K562 (cell line): ENCODE data around the gene TPX2. TPM values are rescaled to one million over a fixed set of nuclear protein-coding genes. Genes with fewer than 3 reads are reported as not detected.

ENCODE experiments used
- ATAC-seq: fragments of 200-7000 bp; cut with Tn5 transposase; 3 replicates; pipeline ENCODE4 v1.9.1; 2020; ENCODE audit warnings: moderate library complexity
- BruUV-seq: library from RNA; stranded (reverse); fragments of 400-500 nt; replicated peaks from 2 replicates; lab custom pipeline; 2021; lab: Mats Ljungman, UMichigan
- CTCF ChIA-PET: fragments of 300-600 bp; formaldehyde crosslinking; extraction: SDS; loops from one replicate; lab custom pipeline; 2021; ENCODE audit warnings: low intra/inter-chr PET ratio; lab: Yijun Ruan, JAX
- POLR2A ChIA-PET: fragments of 300-600, 350-650 bp; sonication (Branson Sonifier 250); formaldehyde crosslinking; extraction: SDS; loops from one replicate; lab custom pipeline; 2021; ENCODE audit warnings: antibody characterized with exemption, inconsistent platforms; lab: Yijun Ruan, JAX
- DNase-seq, 4 experiments: peaks; one replicate each; pipeline versions ENCODE4 v3.0.0 to v3.0.0-alpha.2; 2011 to 2018; ENCODE audit warnings: low spot score in 3 of 4, mixed read lengths in 3 of 4; ENCODE audit errors: extremely low read depth in 1 of 4
- FAIRE-seq: peaks from 2 replicates; lab custom pipeline; 2011; peaks lifted over from hg19 to GRCh38; lab: Jason Lieb, UNC
- H2AFZ ChIP-seq: 2 replicates; pipeline ENCODE4 v1.6.0; 2011; ENCODE audit warnings: low read depth, low read length, control low read depth, inconsistent platforms
- H3K27ac ChIP-seq: fragments of 200-600 bp; 3 replicates; pipeline ENCODE4 v1.8.0; 2011; ENCODE audit warnings: low read depth, mild to moderate bottlenecking, control low read depth, inconsistent platforms, low read length, moderate library complexity, mixed read lengths; ENCODE audit errors: extremely low read depth
- H3K27me3 ChIP-seq, 2 experiments: fragments of 300-600 bp in 1 of 2; 2 replicates in 1 of 2; 3 replicates in 1 of 2; pipeline versions ENCODE4 v1.6.0 to v1.8.0; 2011; ENCODE audit warnings: inconsistent platforms in 2 of 2, low read length in 2 of 2, mild to moderate bottlenecking in 1 of 2, mixed read lengths in 1 of 2, moderate library complexity in 1 of 2; ENCODE audit not compliant: control insufficient read depth in 2 of 2, insufficient read depth in 2 of 2
- H3K36me3 ChIP-seq: fragments of 300-600 bp; 3 replicates; pipeline ENCODE4 v1.8.0; 2011; ENCODE audit warnings: mild to moderate bottlenecking, low read length, inconsistent platforms; ENCODE audit not compliant: control insufficient read depth, insufficient read depth
- H3K4me1 ChIP-seq, 2 experiments: fragments of 200-600 bp in 1 of 2; replicated peaks in 1 of 2; 2 replicates in 1 of 2; 3 replicates in 1 of 2; pipeline versions ENCODE4 v1.5.1 to v1.8.0; 2011; ENCODE audit warnings: inconsistent platforms in 2 of 2, low read length in 2 of 2, mild to moderate bottlenecking in 1 of 2, mixed read lengths in 1 of 2, moderate library complexity in 1 of 2; ENCODE audit not compliant: control insufficient read depth in 2 of 2, insufficient read depth in 2 of 2
- H3K4me2 ChIP-seq: 2 replicates; pipeline ENCODE4 v1.6.1; 2011; ENCODE audit warnings: low read length, control low read depth, inconsistent platforms, mixed read lengths; ENCODE audit not compliant: insufficient read depth
- H3K4me3 ChIP-seq: fragments of 200-600 bp; sonication (generic), shearing (Covaris generic); 2 replicates; pipeline ENCODE4 v1.5.1; 2016; ENCODE audit warnings: control low read depth, inconsistent platforms
- H3K79me2 ChIP-seq: fragments of 200-600 bp; 3 replicates; pipeline ENCODE4 v1.8.0; 2011; ENCODE audit warnings: low read length, inconsistent platforms; ENCODE audit not compliant: control insufficient read depth, insufficient read depth
- H3K9ac ChIP-seq, 2 experiments: 2 replicates each; pipeline versions ENCODE4 v1.6.0 to v1.6.1; 2011; ENCODE audit warnings: low read depth in 2 of 2, low read length in 2 of 2, control low read depth in 1 of 2, inconsistent platforms in 1 of 2, mild to moderate bottlenecking in 1 of 2, mixed read lengths in 1 of 2; ENCODE audit not compliant: insufficient read depth in 1 of 2
- H3K9me1 ChIP-seq: one replicate; pipeline ENCODE4 v1.6.0; 2011; ENCODE audit warnings: inconsistent platforms, mild to moderate bottlenecking, low read length, moderate library complexity; ENCODE audit not compliant: control insufficient read depth, insufficient read depth
- H3K9me3 ChIP-seq: replicated peaks from 2 replicates; pipeline ENCODE4 v1.5.1; 2011; ENCODE audit warnings: low read depth, low read length, inconsistent platforms; ENCODE audit not compliant: control insufficient read depth, insufficient read depth
- H4K20me1 ChIP-seq: replicated peaks from 2 replicates; pipeline ENCODE4 v1.6.1; 2011; ENCODE audit warnings: low read length, inconsistent platforms, mixed read lengths; ENCODE audit not compliant: control insufficient read depth, insufficient read depth
- BCOR ChIP-seq: fragments of 450-650 bp; IDR thresholded peaks from 2 replicates; pipeline ENCODE4 v1.6.1; 2016
- COPS2 ChIP-seq: fragments of 450-650 bp; conservative IDR thresholded peaks from 2 replicates; pipeline ENCODE4 v1.6.1; 2016; ENCODE audit warnings: mild to moderate bottlenecking, moderate library complexity
- CSDE1 ChIP-seq, 2 experiments: fragments of 450-650 bp; IDR thresholded peaks; 2 replicates each; pipeline ENCODE4 v1.6.1; 2016; ENCODE audit warnings: mild to moderate bottlenecking in 1 of 2
- DPF2 ChIP-seq: fragments of 450-650 bp; IDR thresholded peaks from 2 replicates; pipeline ENCODE4 v1.6.1; 2016
- ETV5 ChIP-seq: sonication (generic); formaldehyde crosslinking; IDR thresholded peaks from 2 replicates; pipeline ENCODE4 v1.4.0; 2020; ENCODE audit warnings: low read depth, mild to moderate bottlenecking, missing genetic modification reagents
- FOXA1 ChIP-seq: fragments of 450-650 bp; IDR thresholded peaks from 2 replicates; pipeline ENCODE4 v1.6.1; 2016; ENCODE audit warnings: mild to moderate bottlenecking, borderline replicate concordance
- KLF6 ChIP-seq: fragments of 250-450 bp; sonication (Bioruptor Pico); IDR thresholded peaks from 2 replicates; pipeline ENCODE4 v1.4.0; 2020; ENCODE audit warnings: mild to moderate bottlenecking, moderate library complexity, borderline replicate concordance
- MAFF ChIP-seq: IDR thresholded peaks from 2 replicates; pipeline ENCODE4 v1.6.1; 2012; ENCODE audit warnings: low read length, improper control_type of control experiment
- MTA2 ChIP-seq: fragments of 450-650 bp; IDR thresholded peaks from 2 replicates; pipeline ENCODE4 v1.6.1; 2016; ENCODE audit warnings: low read depth
- NCOA1 ChIP-seq: fragments of 450-650 bp; IDR thresholded peaks from 2 replicates; pipeline ENCODE4 v1.6.1; 2016; ENCODE audit warnings: low read depth
- NFE2 ChIP-seq: IDR thresholded peaks from 2 replicates; pipeline ENCODE4 v1.6.1; 2014; ENCODE audit warnings: antibody characterized with exemption, low read depth
- NR2C2 ChIP-seq, 2 experiments: fragments of 200-800 bp in 1 of 2; sonication (Bioruptor generic) in 1 of 2; sonication (generic) in 1 of 2; formaldehyde crosslinking in 1 of 2; IDR thresholded peaks; 2 replicates each; pipeline versions ENCODE4 v1.6.1 to v1.8.0; 2016 to 2022; ENCODE audit warnings: mild to moderate bottlenecking in 1 of 2, missing compliant biosample characterization in 1 of 2, missing genetic modification characterization in 1 of 2, missing genetic modification reagents in 1 of 2
- POLR2A ChIP-seq: fragments of 450-650 bp; conservative IDR thresholded peaks from 2 replicates; pipeline ENCODE4 v1.6.1; 2016
- RBM15 ChIP-seq: fragments of 200-400 bp; formaldehyde crosslinking; IDR thresholded peaks from 2 replicates; pipeline ENCODE4 v1.6.1; 2018; ENCODE audit warnings: mild to moderate bottlenecking, low read length, moderate library complexity; ENCODE audit not compliant: insufficient read depth
- ZFX ChIP-seq: sonication (generic); formaldehyde crosslinking; IDR thresholded peaks from 2 replicates; pipeline ENCODE4 v1.8.0; 2022; ENCODE audit warnings: mild to moderate bottlenecking, missing genetic modification reagents, moderate library complexity
- ZNF584 ChIP-seq: fragments of 200-800 bp; sonication (Bioruptor generic); IDR thresholded peaks from 2 replicates; pipeline ENCODE4 v1.6.1; 2016; ENCODE audit warnings: low read depth, mild to moderate bottlenecking, missing genetic modification characterization, missing compliant biosample characterization
- ZNF766 ChIP-seq: fragments of 200-800 bp; sonication (Bioruptor generic); conservative IDR thresholded peaks from 2 replicates; pipeline ENCODE4 v1.6.1; 2016; ENCODE audit warnings: missing genetic modification characterization, missing compliant biosample characterization
- ZNF830 ChIP-seq: fragments of 250-450 bp; sonication (Bioruptor Pico); IDR thresholded peaks from 2 replicates; pipeline ENCODE4 v1.5.0; 2021; ENCODE audit warnings: mild to moderate bottlenecking
- WGBS: fragments of 100-300 bp; shearing (Covaris generic); methylation state at CpG from one replicate; pipeline ENCODE4 v1.1.6; 2016; ENCODE audit warnings: low coverage, mixed read lengths; ENCODE audit not compliant: insufficient coverage; ENCODE audit errors: missing lambda C conversion rate; 5-methylcytosine and 5-hydroxymethylcytosine counted together
- in situ Hi-C: fragments of 300-500 bp; cut with MboI; formaldehyde crosslinking; loops from 4 replicates; pipeline ENCODE4 v1.15.0; 2018; ENCODE audit warnings: inconsistent platforms, mixed read lengths
- intact Hi-C: fragments of 100-400 bp; cut with micrococcal nuclease; formaldehyde crosslinking; loops from 2 replicates; pipeline ENCODE4 v1.14.2; 2022
- polyA plus RNA-seq, 8 experiments: library from polyadenylated mRNA; depleted of rRNA in 4 of 8; stranded (reverse) in 5 of 8; unstranded in 3 of 8; fragments of >200 nt; fragmentation: Nextera tagmentation in 2 of 8; fragmentation: Illumina TruSeq in 1 of 8; extraction: Ambion mirVana in 2 of 8; extraction: Trizol in 1 of 8; gene quantifications; 2 replicates each; pipeline versions ENCODE4 v1.2.1 to v1.2.3, GENCODE V29; 2011 to 2014; ENCODE audit warnings: inconsistent platforms in 1 of 8, missing spikeins in 1 of 8
- total RNA-seq, 7 experiments: library from RNA; depleted of rRNA in 6 of 7; stranded (reverse); fragments of >200 nt in 6 of 7; fragmentation: Illumina TruSeq in 2 of 7; extraction: Trizol in 2 of 7; gene quantifications; 2 replicates each; pipeline versions ENCODE4 v1.2.1 to v1.2.3, GENCODE V29; 2011 to 2021; ENCODE audit warnings: low replicate concordance in 1 of 7
- TF ChIP-seq, protein P1 (sequence below), 2 experiments: IDR thresholded peaks; 2 replicates each; pipeline ENCODE4 v1.6.1; 2011; ENCODE audit warnings: borderline replicate concordance in 1 of 2, control low read depth in 1 of 2, low read depth in 1 of 2, low read length in 1 of 2, mild to moderate bottlenecking in 1 of 2, mixed read lengths in 1 of 2, moderate library complexity in 1 of 2; ENCODE audit not compliant: insufficient read depth in 1 of 2, insufficient read length in 1 of 2, poor library complexity in 1 of 2, severe bottlenecking in 1 of 2; ENCODE audit errors: extremely low read depth in 1 of 2
- TF ChIP-seq, protein P2 (sequence below): fragments of 450-650 bp; IDR thresholded peaks from 2 replicates; pipeline ENCODE4 v1.7.1; 2018; ENCODE audit warnings: mild to moderate bottlenecking, low read depth; ENCODE audit not compliant: partially characterized antibody

The TPX2 gene
- total and polyA plus RNA-seq, 9 of the 15 experiments (the other 6 are each of a cell fraction or from before 2014, with no cell fraction given), result 48.0 to 241 (median 133) TPM

DNA sequence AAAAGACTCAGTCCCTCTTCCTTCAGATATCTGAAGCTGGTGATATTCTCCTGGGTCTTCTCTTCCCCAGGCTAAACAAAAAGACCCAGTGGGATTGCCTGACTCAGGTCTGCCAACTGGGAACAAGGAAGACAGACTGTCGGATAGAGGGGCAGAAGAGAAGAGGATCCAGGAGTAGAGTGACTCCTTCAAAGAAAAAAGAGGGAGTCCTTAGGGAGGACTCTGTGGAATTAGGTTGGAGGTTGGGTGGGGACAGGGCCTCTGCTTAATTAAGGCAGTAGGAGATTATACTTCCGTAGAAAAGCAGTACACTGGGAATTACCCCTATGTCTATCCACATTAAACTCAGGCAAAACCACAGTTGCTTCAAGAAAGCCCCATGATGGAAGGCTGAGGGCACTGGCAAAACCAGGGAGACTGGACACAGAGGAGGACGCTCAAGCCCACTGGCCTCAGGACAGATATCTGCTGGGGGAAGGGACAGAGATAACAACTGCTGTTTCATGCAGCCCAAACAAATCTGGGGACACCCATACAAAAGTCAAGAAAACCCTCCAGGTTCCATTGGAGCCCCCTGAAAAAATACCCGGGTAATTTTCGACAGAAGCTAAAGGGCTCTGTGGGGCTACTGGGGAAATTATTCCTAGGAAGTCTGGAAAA, 22.1 kb upstream of the TPX2 start:
- no peaks in the 10 kb centered on the region for H3K27me3 ChIP-seq
- peaks cover 20% of the 10 kb centered on the region for H4K20me1 ChIP-seq
- ChIA-PET POLR2A (interaction anchor here (0.9 to 1.9 kb wide), 4 partner anchors 10 to 110 kb away, joined by 3 to 5 read pairs (median 4); no protein-coding TSS in a partner anchor), CTCF (no interaction called here)
- no peaks in the 10 kb centered on the region for H3K9me3 ChIP-seq
- peak overlapping the region; percentile 54 to 66; a peak in 3 of 4 replicates for H3K9ac ChIP-seq
- peak overlapping the region; percentile 88 for H3K4me3 ChIP-seq
- no TSS peak for BruUV-seq
- H2AFZ ChIP-seq, result no peak overlapping the region
- H3K36me3 ChIP-seq, result peaks cover 95% of the 10 kb centered on the region
- intact Hi-C loops (no loop called here), in situ Hi-C loops (no loop called here)
- DNase-seq (peak in 2 of 4 experiments; percentile 50 to 60), ATAC-seq (peak; percentile 51), FAIRE-seq (peak; percentile 76)
- peaks cover 33 to 56% of the 10 kb centered on the region in 2 experiments for H3K4me1 ChIP-seq
- peak overlapping the region; percentile 59 for H3K27ac ChIP-seq
- H3K9me1 ChIP-seq, result no peaks in the 10 kb centered on the region
- H3K4me2 ChIP-seq, result peak overlapping the region; percentile 87
- peaks cover 100% of the 10 kb centered on the region for H3K79me2 ChIP-seq
- WGBS, result 10% methylated on average over 5 of the region's 5 CpGs
- TF ChIP-seq KLF6 (CRISPR knock-in tag) (no peak), BCOR (no peak), COPS2 (no peak), POLR2A (no peak), DPF2 (peak; percentile 36; the same call in 1 of the 2 replicates), MAFF (no peak), ZFX (peak; percentile 25; the same call in 1 of the 2 replicates), NR2C2 (CRISPR knock-in tag; IDR thresholded peaks at IDR 0.05) (no peak), NR2C2 (tag; IDR thresholded peaks at IDR 0.05) (peak; percentile 20; the same call in 1 of the 2 replicates), ETV5 (CRISPR knock-in tag) (0 out of 2 replicates have a peak, but pooled peaks have one; percentile 25), MTA2 (no peak), NCOA1 (no peak), CSDE1 (IDR thresholded peaks at IDR 0.05) (no peak), ZNF766 (CRISPR knock-in tag) (0 out of 2 replicates have a peak, but pooled peaks have one; percentile 33), NFE2 (no peak; the same call in 1 of the 2 replicates), RBM15 (no peak), ZNF584 (CRISPR knock-in tag) (0 out of 2 replicates have a peak, but pooled peaks have one; percentile 42), ZNF830 (CRISPR knock-in tag) (no peak), FOXA1 (no peak)
- TF ChIP-seq, protein P1, sequence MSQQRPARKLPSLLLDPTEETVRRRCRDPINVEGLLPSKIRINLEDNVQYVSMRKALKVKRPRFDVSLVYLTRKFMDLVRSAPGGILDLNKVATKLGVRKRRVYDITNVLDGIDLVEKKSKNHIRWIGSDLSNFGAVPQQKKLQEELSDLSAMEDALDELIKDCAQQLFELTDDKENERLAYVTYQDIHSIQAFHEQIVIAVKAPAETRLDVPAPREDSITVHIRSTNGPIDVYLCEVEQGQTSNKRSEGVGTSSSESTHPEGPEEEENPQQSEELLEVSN (IDR thresholded peaks at IDR 0.05; ENCODE audit: borderline replicate concordance in 1 of 2, extremely low read depth in 1 of 2, insufficient read depth in 1 of 2, insufficient read length in 1 of 2, low read depth in 1 of 2, low read length in 1 of 2, poor library complexity in 1 of 2, severe bottlenecking in 1 of 2), result no peak
- TF ChIP-seq, protein P2, sequence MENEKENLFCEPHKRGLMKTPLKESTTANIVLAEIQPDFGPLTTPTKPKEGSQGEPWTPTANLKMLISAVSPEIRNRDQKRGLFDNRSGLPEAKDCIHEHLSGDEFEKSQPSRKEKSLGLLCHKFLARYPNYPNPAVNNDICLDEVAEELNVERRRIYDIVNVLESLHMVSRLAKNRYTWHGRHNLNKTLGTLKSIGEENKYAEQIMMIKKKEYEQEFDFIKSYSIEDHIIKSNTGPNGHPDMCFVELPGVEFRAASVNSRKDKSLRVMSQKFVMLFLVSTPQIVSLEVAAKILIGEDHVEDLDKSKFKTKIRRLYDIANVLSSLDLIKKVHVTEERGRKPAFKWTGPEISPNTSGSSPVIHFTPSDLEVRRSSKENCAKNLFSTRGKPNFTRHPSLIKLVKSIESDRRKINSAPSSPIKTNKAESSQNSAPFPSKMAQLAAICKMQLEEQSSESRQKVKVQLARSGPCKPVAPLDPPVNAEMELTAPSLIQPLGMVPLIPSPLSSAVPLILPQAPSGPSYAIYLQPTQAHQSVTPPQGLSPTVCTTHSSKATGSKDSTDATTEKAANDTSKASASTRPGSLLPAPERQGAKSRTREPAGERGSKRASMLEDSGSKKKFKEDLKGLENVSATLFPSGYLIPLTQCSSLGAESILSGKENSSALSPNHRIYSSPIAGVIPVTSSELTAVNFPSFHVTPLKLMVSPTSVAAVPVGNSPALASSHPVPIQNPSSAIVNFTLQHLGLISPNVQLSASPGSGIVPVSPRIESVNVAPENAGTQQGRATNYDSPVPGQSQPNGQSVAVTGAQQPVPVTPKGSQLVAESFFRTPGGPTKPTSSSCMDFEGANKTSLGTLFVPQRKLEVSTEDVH, result no peak
